ENCODE measurements around the gene MAGEB16. TPM values are rescaled to one million over a fixed set of nuclear protein-coding genes. Genes with fewer than 3 reads are reported as not detected.

MAGEB16 gene
- total RNA-seq (2021), result not detected in 2 replicates
- Bru-seq, nascent RNA, result not detected
- BruChase-seq, experiment 1, labeled RNA remaining after a 2-hour chase, result not detected
- BruChase-seq, experiment 2, labeled RNA remaining after a 6-hour chase, result not detected
- long read RNA-seq, result 0 reads

DNA sequence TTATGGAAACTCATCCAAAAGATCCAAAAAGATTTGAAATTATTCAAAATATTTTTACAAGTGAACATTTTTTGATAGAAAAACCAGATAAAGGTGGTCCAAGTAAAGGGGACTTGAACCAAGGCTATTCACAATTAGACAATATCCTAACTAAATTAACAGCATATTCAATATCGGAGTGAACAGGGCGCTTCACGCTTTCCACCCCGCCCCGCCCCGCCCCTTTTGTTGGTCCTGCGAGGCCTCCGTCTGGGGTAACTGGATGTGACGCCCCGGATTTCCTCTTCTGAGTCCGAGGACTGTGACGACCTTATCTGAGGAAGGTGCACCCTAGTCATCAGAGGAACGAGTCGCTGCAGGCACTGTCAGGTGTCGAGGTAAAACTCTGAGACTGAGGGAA lies at the start of gene MAGEB16:
TSS of gene MAGEB16 (plus strand) at position 301 of the 400 bp plus-strand sequence. CDS start 3,855 bp downstream, outside the sequence.
- Histone ChIP-seq H3K27me3 (ENCODE audit: insufficient read depth, low read depth) (no peaks in the 10 kb centered on the region), H2AFZ (peak within 1 kb of the TSS; percentile 74), H3K79me2 (ENCODE audit: low read depth) (no peaks in the 10 kb centered on the region), H3K27ac (no peak within 1 kb of the TSS), H3K9me3 (ENCODE audit: insufficient read depth, low read depth) (no peaks in the 10 kb centered on the region), H3K4me3 (no peak within 1 kb of the TSS; the same call in 1 of the 2 replicates), H3K36me3 (ENCODE audit: low read depth) (no peaks in the 10 kb centered on the region), H3K4me2 (peak within 1 kb of the TSS; percentile 31; the same call in 1 of the 2 replicates), H3K9me2 (ENCODE audit: insufficient read depth) (no peaks in the 10 kb centered on the region), H4K20me1 (ENCODE audit: insufficient read depth) (no peaks in the 10 kb centered on the region), H3K4me1 (replicated peaks; ENCODE audit: insufficient read depth) (no peaks in the 10 kb centered on the region), H3F3A (ENCODE audit: insufficient read depth, low read depth) (no peaks in the 10 kb centered on the region)
- BruUV-seq (replicated peaks), result no TSS peak
- ChIA-PET POLR2A (ENCODE audit: unreplicated experiment) (no interaction called here), CTCF (no interaction called here)
- no peak for TF ChIP-seq CTCF (conservative IDR thresholded peaks at IDR 0.05)
- DNase-seq, result no peak
- intact Hi-C loops (cut with micrococcal nuclease; ENCODE audit: unreplicated experiment), result no loop called here

- Histone ChIP-seq H3K27ac (no peak overlapping the region), H3K36me3 (ENCODE audit: low read depth) (no peaks in the 10 kb centered on the region), H4K20me1 (ENCODE audit: insufficient read depth) (no peaks in the 10 kb centered on the region), H3K4me2 (no peak overlapping the region), H3K9me2 (ENCODE audit: insufficient read depth) (no peaks in the 10 kb centered on the region), H3K9me3 (ENCODE audit: insufficient read depth, low read depth) (no peaks in the 10 kb centered on the region), H3K79me2 (ENCODE audit: low read depth) (no peaks in the 10 kb centered on the region), H3K27me3 (ENCODE audit: insufficient read depth, low read depth) (no peaks in the 10 kb centered on the region), H3K4me3 (no peak overlapping the region), H3F3A (ENCODE audit: insufficient read depth, low read depth) (no peaks in the 10 kb centered on the region), H3K4me1 (replicated peaks; ENCODE audit: insufficient read depth) (no peaks in the 10 kb centered on the region), H2AFZ (no peak overlapping the region)
- ChIA-PET CTCF (no interaction called here), POLR2A (ENCODE audit: unreplicated experiment) (no interaction called here)
- no peak for DNase-seq
- intact Hi-C loops (cut with micrococcal nuclease; ENCODE audit: unreplicated experiment), result no loop called here
- BruUV-seq (replicated peaks), result no TSS peak
- no peak for TF ChIP-seq CTCF (conservative IDR thresholded peaks at IDR 0.05)
- TF ChIP-seq EZH2 (IDR thresholded peaks at IDR 0.05; ENCODE audit: low read depth), result no peak
Observed at GRCh38 chrX:35773958-35774564, 24.1 kb upstream of the MAGEB16 start.

DNA sequence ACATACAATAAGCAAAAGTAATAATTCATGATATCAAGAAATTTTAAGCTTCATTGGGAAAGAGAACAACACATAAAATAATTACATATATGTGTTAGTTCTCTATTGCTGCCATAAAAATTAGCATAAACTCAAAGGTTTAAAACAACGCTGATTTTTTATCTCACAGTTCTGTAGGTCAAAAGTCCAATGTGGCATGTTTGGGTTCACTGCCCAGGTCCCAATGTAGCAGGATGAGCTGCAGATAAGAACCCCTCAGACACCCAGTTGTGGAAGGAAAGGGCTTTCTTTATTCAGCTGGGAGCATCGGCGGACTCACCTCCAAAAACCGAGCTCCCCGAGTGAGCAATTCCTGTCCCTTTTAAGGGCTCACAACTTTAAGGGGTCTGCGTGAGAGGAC lies 13.1 kb upstream of the MAGEB16 start:
- POLR2A ChIA-PET (ENCODE audit: unreplicated experiment), result no interaction called here
- CTCF ChIA-PET, result no interaction called here
- no peaks in the 10 kb centered on the region for H3K27me3 ChIP-seq (ENCODE audit: insufficient read depth, low read depth)
- no peaks in the 10 kb centered on the region for H3K36me3 ChIP-seq (ENCODE audit: low read depth)
- no peak overlapping the region for H3K4me2 ChIP-seq
- no peak for TF ChIP-seq EZH2 (IDR thresholded peaks at IDR 0.05; ENCODE audit: low read depth)
- TF ChIP-seq CTCF (conservative IDR thresholded peaks at IDR 0.05), result no peak
- H3F3A ChIP-seq (ENCODE audit: insufficient read depth, low read depth), result no peaks in the 10 kb centered on the region
- H3K27ac ChIP-seq, result no peak overlapping the region
- H4K20me1 ChIP-seq (ENCODE audit: insufficient read depth), result no peaks in the 10 kb centered on the region
- no peaks in the 10 kb centered on the region for H3K9me3 ChIP-seq (ENCODE audit: insufficient read depth, low read depth)
- no peaks in the 10 kb centered on the region for H3K9me2 ChIP-seq (ENCODE audit: insufficient read depth)
- H3K4me3 ChIP-seq, result no peak overlapping the region
- H3K4me1 ChIP-seq (replicated peaks; ENCODE audit: insufficient read depth), result no peaks in the 10 kb centered on the region
- BruUV-seq (replicated peaks), result no TSS peak
- no peaks in the 10 kb centered on the region for H3K79me2 ChIP-seq (ENCODE audit: low read depth)
- no peak for DNase-seq
- intact Hi-C loops (cut with micrococcal nuclease; ENCODE audit: unreplicated experiment), result no loop called here
- H2AFZ ChIP-seq, result no peak overlapping the region
